ENCODE measurements around the gene PHACTR3.

The PHACTR3 gene

GRCh38 chr20:59785986-59786795 is 181.9 kb downstream of the PHACTR3 start:
- Histone ChIP-seq H3K27ac (ENCODE audit: low read length) (no peak overlapping the region), H4K20me1 (ENCODE audit: insufficient read depth, low read length) (no peaks in the 10 kb centered on the region), H3F3A (ENCODE audit: insufficient read depth, low read length) (no peaks in the 10 kb centered on the region), H3K79me2 (ENCODE audit: low read length) (no peaks in the 10 kb centered on the region), H3K36me3 (replicated peaks; ENCODE audit: insufficient read depth, low read length) (no peaks in the 10 kb centered on the region), H3K27me3 (replicated peaks; ENCODE audit: insufficient read depth, low read length) (peaks cover 11% of the 10 kb centered on the region), H3K9ac (ENCODE audit: low read length) (no peak overlapping the region), H3K4me3 (ENCODE audit: low read length) (no peak overlapping the region), H3K9me2 (replicated peaks; ENCODE audit: insufficient read depth, low read length) (no peaks in the 10 kb centered on the region), H3K4me2 (ENCODE audit: low read depth, low read length) (no peak overlapping the region), H3K4me1 (ENCODE audit: low read length) (no peaks in the 10 kb centered on the region), H3K9me3 (replicated peaks; ENCODE audit: insufficient read depth, low read length) (no peaks in the 10 kb centered on the region), H2AFZ (ENCODE audit: low read length) (no peak overlapping the region)
- no peak for DNase-seq
- TF ChIP-seq EZH2 (optimal IDR thresholded peaks at IDR 0.05; ENCODE audit: low read depth, low read length) (no peak), CTCF (IDR thresholded peaks at IDR 0.05; ENCODE audit: low read length) (no peak), EZH2phosphoT487 (IDR thresholded peaks at IDR 0.05; ENCODE audit: low read length) (no peak)

- Histone ChIP-seq H3K27me3 (replicated peaks; ENCODE audit: insufficient read depth, low read length) (peaks cover 11% of the 10 kb centered on the region), H3K27ac (ENCODE audit: low read length) (no peak overlapping the region), H3K4me2 (ENCODE audit: low read depth, low read length) (no peak overlapping the region), H2AFZ (ENCODE audit: low read length) (no peak overlapping the region), H3K36me3 (replicated peaks; ENCODE audit: insufficient read depth, low read length) (no peaks in the 10 kb centered on the region), H3K79me2 (ENCODE audit: low read length) (no peaks in the 10 kb centered on the region), H3K9me2 (replicated peaks; ENCODE audit: insufficient read depth, low read length) (no peaks in the 10 kb centered on the region), H3K9ac (ENCODE audit: low read length) (no peak overlapping the region), H3K4me3 (ENCODE audit: low read length) (no peak overlapping the region), H4K20me1 (ENCODE audit: insufficient read depth, low read length) (no peaks in the 10 kb centered on the region), H3K4me1 (ENCODE audit: low read length) (no peaks in the 10 kb centered on the region), H3F3A (ENCODE audit: insufficient read depth, low read length) (no peaks in the 10 kb centered on the region), H3K9me3 (replicated peaks; ENCODE audit: insufficient read depth, low read length) (no peaks in the 10 kb centered on the region)
- TF ChIP-seq EZH2phosphoT487 (IDR thresholded peaks at IDR 0.05; ENCODE audit: low read length) = no peak
- no peak for TF ChIP-seq EZH2 (optimal IDR thresholded peaks at IDR 0.05; ENCODE audit: low read depth, low read length)
- TF ChIP-seq CTCF (IDR thresholded peaks at IDR 0.05; ENCODE audit: low read length) = no peak
- no peak for DNase-seq
These were observed 182.6 kb downstream of the PHACTR3 start for GRCh38 chr20:59786801-59787537.

- no peak for DNase-seq
- Histone ChIP-seq H3K27me3 (replicated peaks; ENCODE audit: insufficient read depth, low read length) (peaks cover 11% of the 10 kb centered on the region), H2AFZ (ENCODE audit: low read length) (no peak overlapping the region), H3K4me3 (ENCODE audit: low read length) (no peak overlapping the region), H3K9ac (ENCODE audit: low read length) (no peak overlapping the region), H3K27ac (ENCODE audit: low read length) (no peak overlapping the region), H3F3A (ENCODE audit: insufficient read depth, low read length) (no peaks in the 10 kb centered on the region), H3K4me2 (ENCODE audit: low read depth, low read length) (no peak overlapping the region), H3K9me3 (replicated peaks; ENCODE audit: insufficient read depth, low read length) (no peaks in the 10 kb centered on the region), H3K79me2 (ENCODE audit: low read length) (no peaks in the 10 kb centered on the region), H3K9me2 (replicated peaks; ENCODE audit: insufficient read depth, low read length) (no peaks in the 10 kb centered on the region), H4K20me1 (ENCODE audit: insufficient read depth, low read length) (no peaks in the 10 kb centered on the region), H3K36me3 (replicated peaks; ENCODE audit: insufficient read depth, low read length) (no peaks in the 10 kb centered on the region), H3K4me1 (ENCODE audit: low read length) (no peaks in the 10 kb centered on the region)
- TF ChIP-seq EZH2phosphoT487 (IDR thresholded peaks at IDR 0.05; ENCODE audit: low read length) = no peak
- no peak for TF ChIP-seq EZH2 (optimal IDR thresholded peaks at IDR 0.05; ENCODE audit: low read depth, low read length)
- TF ChIP-seq CTCF (IDR thresholded peaks at IDR 0.05; ENCODE audit: low read length) = no peak
These were observed 183.2 kb downstream of the PHACTR3 start for GRCh38 chr20:59787538-59787890.

Data from MM.1S (cell line).